Adrenal gland (tissue), 5 donors: ENCODE results near the gene CCDC51.
"Not testable (repeated sequence)": the region's sequence is repeated elsewhere in the genome, so short reads cannot be mapped to it uniquely, and the experiment has no call there.

Experiments
- CTCF ChIP-seq, 6 experiments: fragments of 450-650 bp in 4 of 6; fragments of 200-600 bp in 2 of 6; sonication (generic) in 1 of 6; IDR thresholded peaks; 1 replicate in 5 of 6; 2 replicates in 1 of 6; pipeline versions ENCODE4 v1.5.1 to v1.8.0; 2016 to 2021; ENCODE audit warnings: antibody characterized with exemption in 6 of 6, mild to moderate bottlenecking in 2 of 6, moderate library complexity in 1 of 6
- POLR2A ChIP-seq, 2 donors: fragments of 450-650 bp; IDR thresholded peaks; one replicate each; pipeline ENCODE4 v1.6.1; 2017; ENCODE audit warnings: antibody characterized with exemption in 2 of 2, mild to moderate bottlenecking in 2 of 2, moderate library complexity in 1 of 2
- donor health status: DM: no; HTN: no; CAD: no.

- TF ChIP-seq CTCF, POLR2A (IDR thresholded peaks at IDR 0.05): not testable (repeated sequence)
These were observed 34.1 kb upstream of the CCDC51 start for GRCh38 chr3:48474031-48474430.
